DMS153 treated with DMSO at 0.1 percent for 48 hours (cell line): ENCODE results near the gene AOAH.
A peak's percentile ranks its signal among the peaks of the same experiment; 100 is the strongest.
"Not testable (repeated sequence)": the region's sequence is repeated elsewhere in the genome, so short reads cannot be mapped to it uniquely, and the experiment has no call there.

Experiments
- DNase-seq: peaks from one replicate; lab custom pipeline; 2025; ENCODE audit not compliant: unreplicated experiment; lab: John Stamatoyannopoulos, UW

AOAH gene

GRCh38 chr7:36474283-36475010 is 249.8 kb downstream of the AOAH start:
- DNase-seq = no peak

- peak; percentile 23 for DNase-seq
Measured at GRCh38 chr7:36473454-36474282, 250.6 kb downstream of the AOAH start.

GRCh38 chr7:36472141-36472729 is 252.1 kb downstream of the AOAH start:
- DNase-seq = no peak

GRCh38 chr7:36469236-36469635 is 255.1 kb downstream of the AOAH start:
- no peak for DNase-seq

GRCh38 chr7:36468370-36469101 is 255.8 kb downstream of the AOAH start:
- DNase-seq = no peak

- DNase-seq = not testable (repeated sequence)
Measured at GRCh38 chr7:36466001-36466400, 258.3 kb downstream of the AOAH start.

- no peak for DNase-seq
Measured at GRCh38 chr7:36464271-36464670, 260.0 kb downstream of the AOAH start.
